SK-N-SH (cell line): ENCODE results near the gene RGS4. TPM values are rescaled to one million over a fixed set of nuclear protein-coding genes. Genes with fewer than 3 reads are reported as not detected.

Experiments used
- CTCF ChIA-PET: fragments of 300-600, 350-600 bp; formaldehyde crosslinking; extraction: SDS; loops from one replicate; lab custom pipeline; 2021; lab: Yijun Ruan, JAX
- POLR2A ChIA-PET: fragments of 350-600 bp; sonication (Branson Sonifier 250); formaldehyde crosslinking; extraction: SDS; loops from one replicate; lab custom pipeline; 2020; ENCODE audit warnings: antibody characterized with exemption, inconsistent platforms; lab: Yijun Ruan, JAX
- DNase-seq: peaks from one replicate; pipeline ENCODE4 v3.0.0; 2012
- H2AFZ ChIP-seq: fragments of 200-600 bp; sonication (generic); 2 replicates; pipeline ENCODE4 v1.8.1; 2016; ENCODE audit warnings: antibody characterized with exemption, mild to moderate bottlenecking, low read depth
- H3F3A ChIP-seq: fragments of 200-600 bp; sonication (generic); replicated peaks from 2 replicates; pipeline ENCODE3; 2016; ENCODE audit warnings: antibody characterized with exemption, mild to moderate bottlenecking; ENCODE audit not compliant: insufficient read depth
- H3K27ac ChIP-seq, 2 experiments: fragments of 200-500 bp in 1 of 2; fragments of 200-600 bp in 1 of 2; sonication (Bioruptor generic) in 1 of 2; sonication (generic), shearing (Covaris generic) in 1 of 2; 2 replicates each; pipeline versions ENCODE4 v1.5.1 to v1.6.1; 2014 to 2016; ENCODE audit warnings: low read depth in 2 of 2, inconsistent platforms in 1 of 2, low read length in 1 of 2, mild to moderate bottlenecking in 1 of 2, mixed read lengths in 1 of 2
- H3K27me3 ChIP-seq: fragments of 200-600 bp; sonication (generic), shearing (Covaris generic); 2 replicates; pipeline ENCODE4 v1.6.1; 2016; ENCODE audit warnings: mixed run types; ENCODE audit not compliant: insufficient read depth
- H3K36me3 ChIP-seq, 2 experiments: fragments of 200-500 bp in 1 of 2; fragments of 200-600 bp in 1 of 2; sonication (Bioruptor generic) in 1 of 2; sonication (generic) in 1 of 2; replicated peaks in 1 of 2; 2 replicates each; pipeline versions ENCODE3 to v1.5.1; 2014 to 2016; ENCODE audit warnings: low read length in 1 of 2, mild to moderate bottlenecking in 1 of 2; ENCODE audit not compliant: insufficient read depth in 2 of 2, control insufficient read depth in 1 of 2
- H3K4me1 ChIP-seq, 2 experiments: fragments of 200-500 bp in 1 of 2; fragments of 200-600 bp in 1 of 2; sonication (Bioruptor generic) in 1 of 2; sonication (generic), shearing (Covaris generic) in 1 of 2; 2 replicates each; pipeline versions ENCODE4 v1.5.1 to v1.6.1; 2014 to 2016; ENCODE audit warnings: low read depth in 1 of 2, low read length in 1 of 2, mixed run types in 1 of 2; ENCODE audit not compliant: insufficient read depth in 2 of 2, control insufficient read depth in 1 of 2
- H3K4me2 ChIP-seq: fragments of 200-600 bp; sonication (generic), shearing (Covaris generic); 2 replicates; pipeline ENCODE4 v1.6.1; 2017; ENCODE audit warnings: mixed run types
- H3K4me3 ChIP-seq, 2 experiments: fragments of 200-500 bp in 1 of 2; fragments of 200-600 bp in 1 of 2; sonication (Bioruptor generic) in 1 of 2; sonication (generic), shearing (Covaris generic) in 1 of 2; 2 replicates each; pipeline versions ENCODE4 v1.5.1 to v1.8.1; 2014 to 2016; ENCODE audit warnings: low read depth in 2 of 2, inconsistent platforms in 1 of 2, low read length in 1 of 2, mild to moderate bottlenecking in 1 of 2, mixed read lengths in 1 of 2, moderate library complexity in 1 of 2
- H3K79me2 ChIP-seq: fragments of 200-600 bp; sonication (generic); 2 replicates; pipeline ENCODE4 v1.8.1; 2017; ENCODE audit warnings: mild to moderate bottlenecking; ENCODE audit not compliant: insufficient read depth
- H3K9ac ChIP-seq: fragments of 200-600 bp; sonication (generic); 2 replicates; pipeline ENCODE4 v1.6.1; 2017; ENCODE audit warnings: mixed run types
- H3K9me2 ChIP-seq: fragments of 200-600 bp; sonication (generic); 2 replicates; pipeline ENCODE4 v1.6.1; 2017; ENCODE audit warnings: mixed run types
- H3K9me3 ChIP-seq: fragments of 200-600 bp; sonication (generic); 2 replicates; pipeline ENCODE4 v1.6.1; 2017; ENCODE audit warnings: mixed run types, mild to moderate bottlenecking, moderate library complexity
- H4K20me1 ChIP-seq: fragments of 200-600 bp; sonication (generic); 2 replicates; pipeline ENCODE4 v1.6.1; 2017; ENCODE audit warnings: mild to moderate bottlenecking, mixed run types; ENCODE audit not compliant: insufficient read depth
- CHD2 ChIP-seq: fragments of 150-350 bp; IDR thresholded peaks from 2 replicates; pipeline ENCODE4 v1.6.1; 2018; ENCODE audit warnings: low read length; ENCODE audit not compliant: partially characterized antibody
- ELF1 ChIP-seq: IDR thresholded peaks from 2 replicates; pipeline ENCODE4 v1.4.0; 2012
- EP300 ChIP-seq, 2 experiments: IDR thresholded peaks; 2 replicates each; pipeline versions ENCODE4 v1.4.0 to v1.6.1; 2012; ENCODE audit warnings: borderline replicate concordance in 1 of 2, low read depth in 1 of 2, low read length in 1 of 2
- FOXM1 ChIP-seq: IDR thresholded peaks from 2 replicates; pipeline ENCODE4 v1.4.0; 2012; ENCODE audit warnings: low read depth, mild to moderate bottlenecking
- GABPA ChIP-seq: IDR thresholded peaks from 2 replicates; pipeline ENCODE4 v1.4.0; 2012; ENCODE audit warnings: low read depth, mild to moderate bottlenecking
- GATA2 ChIP-seq: sonication (generic); formaldehyde crosslinking; IDR thresholded peaks from 2 replicates; pipeline ENCODE4 v1.5.0; 2020; ENCODE audit warnings: mild to moderate bottlenecking, missing genetic modification reagents
- JUND ChIP-seq: IDR thresholded peaks from 2 replicates; pipeline ENCODE4 v1.4.0; 2012
- NFIC ChIP-seq: IDR thresholded peaks from 2 replicates; pipeline ENCODE4 v1.4.0; 2012; ENCODE audit warnings: borderline replicate concordance
- NRF1 ChIP-seq: IDR thresholded peaks from 2 replicates; pipeline ENCODE4 v1.6.1; 2012; ENCODE audit warnings: low read depth, mild to moderate bottlenecking, low read length
- POLR2AphosphoS5 ChIP-seq: IDR thresholded peaks from 2 replicates; pipeline ENCODE4 v1.6.1; 2012; ENCODE audit warnings: low read depth, low read length
- RCOR1 ChIP-seq: fragments of 150-350 bp; IDR thresholded peaks from 2 replicates; pipeline ENCODE4 v1.6.1; 2017; ENCODE audit warnings: antibody characterized with exemption, low read length
- REST ChIP-seq: IDR thresholded peaks from 2 replicates; pipeline ENCODE4 v1.6.1; 2012; ENCODE audit warnings: mild to moderate bottlenecking, low read depth, low read length, moderate library complexity
- RFX5 ChIP-seq: IDR thresholded peaks from 2 replicates; pipeline ENCODE4 v1.6.1; 2012; ENCODE audit warnings: mild to moderate bottlenecking, improper control_type of control experiment, low read length
- RXRA ChIP-seq: IDR thresholded peaks from 2 replicates; pipeline ENCODE4 v1.4.0; 2012; ENCODE audit warnings: low read depth, mild to moderate bottlenecking, borderline replicate concordance
- SIN3A ChIP-seq: IDR thresholded peaks from 2 replicates; pipeline ENCODE4 v1.6.1; 2012; ENCODE audit warnings: low read depth, mild to moderate bottlenecking, low read length, moderate library complexity, borderline replicate concordance
- SMC3 ChIP-seq: IDR thresholded peaks from 2 replicates; pipeline ENCODE4 v1.6.1; 2012; ENCODE audit warnings: low read depth, low read length, improper control_type of control experiment
- TAF1 ChIP-seq: IDR thresholded peaks from 2 replicates; pipeline ENCODE4 v1.6.1; 2012; ENCODE audit warnings: low read depth, mild to moderate bottlenecking, low read length, moderate library complexity, borderline replicate concordance
- TCF12 ChIP-seq: IDR thresholded peaks from 2 replicates; pipeline ENCODE4 v1.4.0; 2012
- TEAD4 ChIP-seq: IDR thresholded peaks from 2 replicates; pipeline ENCODE4 v1.4.0; 2012; ENCODE audit warnings: mild to moderate bottlenecking, borderline replicate concordance; ENCODE audit not compliant: insufficient read depth
- USF2 ChIP-seq: fragments of 150-350 bp; IDR thresholded peaks from 2 replicates; pipeline ENCODE4 v1.6.1; 2017; ENCODE audit warnings: antibody characterized with exemption, low read length, low read depth, borderline replicate concordance
- YY1 ChIP-seq: IDR thresholded peaks from 2 replicates; pipeline ENCODE4 v1.4.0; 2012; ENCODE audit warnings: low read depth, mild to moderate bottlenecking
- ZBTB33 ChIP-seq: IDR thresholded peaks from 2 replicates; pipeline ENCODE4 v1.4.0; 2012; ENCODE audit warnings: low read depth, borderline replicate concordance
- WGBS: methylation state at CpG from one replicate; pipeline ENCODE4 v1.1.6; 2017; ENCODE audit warnings: low lambda C conversion rate; 5-methylcytosine and 5-hydroxymethylcytosine counted together
- polyA plus RNA-seq, 3 experiments: library from polyadenylated mRNA; depleted of rRNA; stranded (reverse); fragments of >200 nt; gene quantifications; 2 replicates each; pipeline ENCODE4 v1.2.3, GENCODE V29; 2012
- TF ChIP-seq, protein P1 (sequence below): IDR thresholded peaks from 2 replicates; pipeline ENCODE4 v1.4.0; 2012; ENCODE audit warnings: low read depth
- TF ChIP-seq, protein P2 (sequence below): fragments of 150-350 bp; IDR thresholded peaks from 2 replicates; pipeline ENCODE4 v1.6.1; 2016; ENCODE audit warnings: mild to moderate bottlenecking, low read depth, low read length
- TF ChIP-seq, protein P3 (sequence below): IDR thresholded peaks from 2 replicates; pipeline ENCODE4; 2012

Gene RGS4
- polyA plus RNA-seq (2012; rRNA removed): 124 and 193 TPM in 2 replicates
- polyA plus RNA-seq (2012; cell fraction: cytosol; rRNA removed): 212 and 232 TPM in 2 replicates
- polyA plus RNA-seq (2012; cell fraction: nucleus; rRNA removed): 79.0 and 164 TPM in 2 replicates

DNA sequence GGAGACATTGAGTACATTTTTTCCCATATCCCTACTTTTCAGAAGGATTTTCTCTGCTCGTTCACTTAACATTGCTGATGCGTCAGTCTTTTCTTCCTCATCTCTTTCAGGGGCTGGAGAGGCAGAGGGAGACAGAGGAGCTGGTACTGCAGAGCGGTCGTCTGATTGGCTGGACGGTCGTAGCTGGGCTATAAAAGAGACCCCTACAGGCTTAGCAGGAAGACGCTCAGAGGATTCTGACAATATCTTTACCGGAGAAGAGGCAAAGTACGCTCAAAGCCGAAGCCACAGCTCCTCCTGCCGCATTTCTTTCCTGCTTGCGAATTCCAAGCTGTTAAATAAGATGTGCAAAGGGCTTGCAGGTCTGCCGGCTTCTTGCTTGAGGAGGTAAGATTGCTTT lies at the start of gene RGS4:
Gene RGS4 (plus strand): TSS at position 220 of the 400 bp plus-strand sequence. CDS start 124 bp downstream, at position 344.
- peak within 1 kb of the TSS; percentile 69 to 82 for H3K4me3 ChIP-seq
- peak within 1 kb of the TSS; percentile 85 for H3K4me2 ChIP-seq
- peaks cover 58% of the 10 kb centered on the region for H3K79me2 ChIP-seq
- peak within 1 kb of the TSS; percentile 45 for H2AFZ ChIP-seq
- ChIA-PET POLR2A (interaction anchor here (0.6 to 8.7 kb wide), 43 partner anchors 9 to 253 kb away, joined by 3 to 450 read pairs (median 5); partner anchors contain the start of genes NUF2 and RGS5), CTCF (interaction anchor here (0.7 to 8.4 kb wide), 29 partner anchors 8 to 269 kb away, joined by 3 to 120 read pairs (median 7); partner anchors contain the start of gene NUF2)
- 3% methylated on average over 13 of the region's 13 CpGs for WGBS
- H3K9me2 ChIP-seq: no peaks in the 10 kb centered on the region
- H3K36me3 ChIP-seq: peaks cover 41 to 42% of the 10 kb centered on the region in 2 experiments
- peak; percentile 73 for DNase-seq
- peaks cover 22 to 31% of the 10 kb centered on the region in 2 experiments; a peak in 3 of 4 replicates for H3K4me1 ChIP-seq
- peak within 1 kb of the TSS; percentile 95 for H3K9ac ChIP-seq
- no peaks in the 10 kb centered on the region for H3K9me3 ChIP-seq
- H3K27me3 ChIP-seq: no peaks in the 10 kb centered on the region
- peaks cover 11% of the 10 kb centered on the region; the same call in 1 of the 2 replicates for H4K20me1 ChIP-seq
- H3F3A ChIP-seq: peaks cover 42% of the 10 kb centered on the region
- H3K27ac ChIP-seq: peak within 1 kb of the TSS; percentile 91 to 99
- 0 out of 2 replicates have a peak, but pooled peaks have one; percentile 16 for TF ChIP-seq RCOR1
- TF ChIP-seq, protein P1, sequence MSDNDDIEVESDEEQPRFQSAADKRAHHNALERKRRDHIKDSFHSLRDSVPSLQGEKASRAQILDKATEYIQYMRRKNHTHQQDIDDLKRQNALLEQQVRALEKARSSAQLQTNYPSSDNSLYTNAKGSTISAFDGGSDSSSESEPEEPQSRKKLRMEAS: 0 out of 2 replicates have a peak, but pooled peaks have one; percentile 19
- peak; percentile 91; the same call in 1 of the 2 replicates for TF ChIP-seq SIN3A
- TF ChIP-seq JUND: 0 out of 2 replicates have a peak, but pooled peaks have one; percentile 3
- TF ChIP-seq TCF12: no peak
- TF ChIP-seq TEAD4: no peak
- TF ChIP-seq NFIC: peak; percentile 26; the same call in 1 of the 2 replicates
- TF ChIP-seq CHD2: peak; percentile 47
- peak; percentile 70; the same call in 1 of the 2 replicates for TF ChIP-seq REST
- TF ChIP-seq GATA2 (CRISPR knock-in tag): no peak
- no peak for TF ChIP-seq NRF1
- peak; percentile 84 for TF ChIP-seq TAF1
- peak; percentile 82 for TF ChIP-seq SMC3
- 0 out of 2 replicates have a peak, but pooled peaks have one; percentile 38 for TF ChIP-seq FOXM1
- no peak for TF ChIP-seq USF2
- TF ChIP-seq, protein P2, sequence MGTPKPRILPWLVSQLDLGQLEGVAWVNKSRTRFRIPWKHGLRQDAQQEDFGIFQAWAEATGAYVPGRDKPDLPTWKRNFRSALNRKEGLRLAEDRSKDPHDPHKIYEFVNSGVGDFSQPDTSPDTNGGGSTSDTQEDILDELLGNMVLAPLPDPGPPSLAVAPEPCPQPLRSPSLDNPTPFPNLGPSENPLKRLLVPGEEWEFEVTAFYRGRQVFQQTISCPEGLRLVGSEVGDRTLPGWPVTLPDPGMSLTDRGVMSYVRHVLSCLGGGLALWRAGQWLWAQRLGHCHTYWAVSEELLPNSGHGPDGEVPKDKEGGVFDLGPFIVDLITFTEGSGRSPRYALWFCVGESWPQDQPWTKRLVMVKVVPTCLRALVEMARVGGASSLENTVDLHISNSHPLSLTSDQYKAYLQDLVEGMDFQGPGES: no peak
- TF ChIP-seq RXRA: no peak
- TF ChIP-seq POLR2AphosphoS5: peak; percentile 99
- TF ChIP-seq GABPA: no peak
- TF ChIP-seq, protein P3, sequence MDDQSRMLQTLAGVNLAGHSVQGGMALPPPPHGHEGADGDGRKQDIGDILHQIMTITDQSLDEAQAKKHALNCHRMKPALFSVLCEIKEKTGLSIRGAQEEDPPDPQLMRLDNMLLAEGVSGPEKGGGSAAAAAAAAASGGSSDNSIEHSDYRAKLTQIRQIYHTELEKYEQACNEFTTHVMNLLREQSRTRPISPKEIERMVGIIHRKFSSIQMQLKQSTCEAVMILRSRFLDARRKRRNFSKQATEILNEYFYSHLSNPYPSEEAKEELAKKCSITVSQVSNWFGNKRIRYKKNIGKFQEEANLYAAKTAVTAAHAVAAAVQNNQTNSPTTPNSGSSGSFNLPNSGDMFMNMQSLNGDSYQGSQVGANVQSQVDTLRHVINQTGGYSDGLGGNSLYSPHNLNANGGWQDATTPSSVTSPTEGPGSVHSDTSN: peak; percentile 14; the same call in 1 of the 2 replicates
- TF ChIP-seq EP300 (IDR thresholded peaks at IDR 0.05; ENCODE audit: borderline replicate concordance in 1 of 2, low read depth in 1 of 2, low read length in 1 of 2): peak; percentile 14 to 35; a peak in 1 of 4 replicates
- peak; percentile 79; the same call in 1 of the 2 replicates for TF ChIP-seq RFX5
- TF ChIP-seq YY1: no peak
- TF ChIP-seq ELF1: no peak
- no peak for TF ChIP-seq ZBTB33
